Measurements from ENCODE around the gene CITED1. TPM values are rescaled to one million over a fixed set of nuclear protein-coding genes. Genes with fewer than 3 reads are reported as not detected.

The CITED1 gene
- total RNA-seq, 4 donors from 2014 or later: not detected

GRCh38 chrX:72347366-72347765 lies 41.7 kb upstream of the CITED1 start:
- Histone ChIP-seq H3K27ac (no peak overlapping the region), H3K9me3 (no peaks in the 10 kb centered on the region), H3K27me3 (no peaks in the 10 kb centered on the region), H3K4me1 (no peaks in the 10 kb centered on the region), H3K36me3 (no peaks in the 10 kb centered on the region), H3K4me3 (no peak overlapping the region)
- TF ChIP-seq CTCF (IDR thresholded peaks at IDR 0.05): no peak
- TF ChIP-seq POLR2A (IDR thresholded peaks at IDR 0.05): no peak
- no peak for DNase-seq

- Histone ChIP-seq H3K36me3 (no peaks in the 10 kb centered on the region), H3K4me3 (no peak overlapping the region), H3K27ac (no peak overlapping the region), H3K9me3 (no peaks in the 10 kb centered on the region), H3K27me3 (no peaks in the 10 kb centered on the region), H3K4me1 (no peaks in the 10 kb centered on the region)
- DNase-seq: no peak
- TF ChIP-seq POLR2A (IDR thresholded peaks at IDR 0.05) (no peak), CTCF (IDR thresholded peaks at IDR 0.05) (no peak)
Measured at GRCh38 chrX:72346302-72346949, 40.7 kb upstream of the CITED1 start.

- H3K36me3 ChIP-seq: no peaks in the 10 kb centered on the region
- no peak for DNase-seq
- no peaks in the 10 kb centered on the region for H3K27me3 ChIP-seq
- no peak for TF ChIP-seq CTCF (IDR thresholded peaks at IDR 0.05)
- no peak for TF ChIP-seq POLR2A (IDR thresholded peaks at IDR 0.05)
- H3K27ac ChIP-seq: no peak overlapping the region
- no peaks in the 10 kb centered on the region for H3K9me3 ChIP-seq
- no peak overlapping the region for H3K4me3 ChIP-seq
- H3K4me1 ChIP-seq: no peaks in the 10 kb centered on the region
Measured at GRCh38 chrX:72340626-72341025, 34.9 kb upstream of the CITED1 start.

GRCh38 chrX:72340041-72340440 lies 34.3 kb upstream of the CITED1 start:
- H3K27me3 ChIP-seq: no peaks in the 10 kb centered on the region
- H3K9me3 ChIP-seq: no peaks in the 10 kb centered on the region
- TF ChIP-seq CTCF (IDR thresholded peaks at IDR 0.05) (no peak), POLR2A (IDR thresholded peaks at IDR 0.05) (no peak)
- H3K27ac ChIP-seq: no peak overlapping the region
- H3K4me1 ChIP-seq: no peaks in the 10 kb centered on the region
- no peaks in the 10 kb centered on the region for H3K36me3 ChIP-seq
- DNase-seq: no peak
- H3K4me3 ChIP-seq: no peak overlapping the region

- no peaks in the 10 kb centered on the region for H3K9me3 ChIP-seq
- no peaks in the 10 kb centered on the region for H3K27me3 ChIP-seq
- H3K4me3 ChIP-seq: no peak overlapping the region
- no peaks in the 10 kb centered on the region for H3K4me1 ChIP-seq
- DNase-seq: no peak
- no peak overlapping the region for H3K27ac ChIP-seq
- no peak for TF ChIP-seq CTCF (IDR thresholded peaks at IDR 0.05)
- TF ChIP-seq POLR2A (IDR thresholded peaks at IDR 0.05): no peak
- H3K36me3 ChIP-seq: no peaks in the 10 kb centered on the region
Measured at GRCh38 chrX:72330131-72330530, 24.4 kb upstream of the CITED1 start.
